GM04504 (cell line): ENCODE data around the gene PRDM10.
"Not testable (repeated sequence)": the region's sequence is repeated elsewhere in the genome, so short reads cannot be mapped to it uniquely, and the experiment has no call there.

Experiments
- DNase-seq: peaks from one replicate; pipeline ENCODE4 v3.0.0-alpha.2; 2012; ENCODE audit warnings: low read depth

PRDM10 gene

GRCh38 chr11:130002352-130002845 lies at the start of gene PRDM10:
TSS of gene PRDM10 (minus strand) at chr11:130002835. CDS start at chr11:129960964, 41,871 bp downstream.
- DNase-seq: peak; percentile 83

GRCh38 chr11:130051082-130051481 lies 48.4 kb upstream of the PRDM10 start:
- no peak for DNase-seq

GRCh38 chr11:130050257-130050656 lies 47.6 kb upstream of the PRDM10 start:
- DNase-seq: no peak

- no peak for DNase-seq
Observed at GRCh38 chr11:130049328-130049771, 46.7 kb upstream of the PRDM10 start.

- DNase-seq: no peak
Observed at GRCh38 chr11:130047141-130047540, 44.5 kb upstream of the PRDM10 start.

- no peak for DNase-seq
Observed at GRCh38 chr11:130043575-130043974, 40.9 kb upstream of the PRDM10 start.

- DNase-seq: peak; percentile 80
Observed at GRCh38 chr11:130042093-130042591, 39.5 kb upstream of the PRDM10 start.

GRCh38 chr11:130040281-130040940 lies 37.8 kb upstream of the PRDM10 start:
- DNase-seq: no peak

GRCh38 chr11:130037881-130038585 lies 35.4 kb upstream of the PRDM10 start:
- DNase-seq: no peak

- DNase-seq: peak; percentile 66
Observed at GRCh38 chr11:130037058-130037457, 34.4 kb upstream of the PRDM10 start.

GRCh38 chr11:130034236-130034635 lies 31.6 kb upstream of the PRDM10 start:
- DNase-seq: no peak

GRCh38 chr11:130032931-130033330 lies 30.3 kb upstream of the PRDM10 start:
- no peak for DNase-seq

- no peak for DNase-seq
Observed at GRCh38 chr11:130031945-130032344, 29.3 kb upstream of the PRDM10 start.

- DNase-seq: no peak
Observed at GRCh38 chr11:130031056-130031455, 28.4 kb upstream of the PRDM10 start.

- DNase-seq: no peak
Observed at GRCh38 chr11:130029137-130029536, 26.5 kb upstream of the PRDM10 start.

- DNase-seq: no peak
Observed at GRCh38 chr11:130025371-130025770, 22.7 kb upstream of the PRDM10 start.

- DNase-seq: no peak
Observed at GRCh38 chr11:130024361-130024760, 21.7 kb upstream of the PRDM10 start.

GRCh38 chr11:130023204-130023603 lies 20.6 kb upstream of the PRDM10 start:
- DNase-seq: no peak

- no peak for DNase-seq
Observed at GRCh38 chr11:130022799-130023198, 20.2 kb upstream of the PRDM10 start.

GRCh38 chr11:130021606-130022005 lies 19.0 kb upstream of the PRDM10 start:
- DNase-seq: not testable (repeated sequence)

- DNase-seq: no peak
Observed at GRCh38 chr11:130020323-130020722, 17.7 kb upstream of the PRDM10 start.

GRCh38 chr11:130015846-130016245 lies 13.2 kb upstream of the PRDM10 start:
- not testable (repeated sequence) for DNase-seq

- no peak for DNase-seq
Observed at GRCh38 chr11:130008326-130008725, 5.7 kb upstream of the PRDM10 start.
